Stimulated activated CD4-positive, alpha-beta T cell treated with anti-CD3 and anti-CD28 coated beads, Interleukin-15, amount 100 ng/mL, for 24 hours (primary cell): ENCODE results near the gene RHOBTB1.
"Not testable (repeated sequence)": the region's sequence is repeated elsewhere in the genome, so short reads cannot be mapped to it uniquely, and the experiment has no call there.

ENCODE experiments used
- DNase-seq: peaks from one replicate; pipeline ENCODE4 v3.0.0-alpha.2; 2020

Gene RHOBTB1

GRCh38 chr10:60862517-60862916 lies 81.5 kb downstream of the RHOBTB1 start:
- no peak for DNase-seq

GRCh38 chr10:60856405-60856804 lies 87.6 kb downstream of the RHOBTB1 start:
- no peak for DNase-seq

GRCh38 chr10:60853637-60854036 lies 90.3 kb downstream of the RHOBTB1 start:
- DNase-seq, result no peak

- no peak for DNase-seq
These were observed 90.9 kb downstream of the RHOBTB1 start for GRCh38 chr10:60853107-60853506.

GRCh38 chr10:60849740-60850139 lies 94.2 kb downstream of the RHOBTB1 start:
- no peak for DNase-seq

GRCh38 chr10:60849217-60849616 lies 94.8 kb downstream of the RHOBTB1 start:
- DNase-seq, result no peak

- DNase-seq, result no peak
These were observed 95.3 kb downstream of the RHOBTB1 start for GRCh38 chr10:60848680-60849079.

- no peak for DNase-seq
These were observed 95.9 kb downstream of the RHOBTB1 start for GRCh38 chr10:60848126-60848525.

- no peak for DNase-seq
These were observed 97.8 kb downstream of the RHOBTB1 start for GRCh38 chr10:60846173-60846572.

- DNase-seq, result no peak
These were observed 98.9 kb downstream of the RHOBTB1 start for GRCh38 chr10:60845038-60845437.

- no peak for DNase-seq
These were observed 101.3 kb downstream of the RHOBTB1 start for GRCh38 chr10:60842694-60843093.

- DNase-seq, result not testable (repeated sequence)
These were observed 102.8 kb downstream of the RHOBTB1 start for GRCh38 chr10:60841227-60841626.

GRCh38 chr10:60835049-60835448 lies 108.9 kb downstream of the RHOBTB1 start:
- DNase-seq, result no peak

GRCh38 chr10:60834401-60834800 lies 109.6 kb downstream of the RHOBTB1 start:
- DNase-seq, result no peak

- DNase-seq, result not testable (repeated sequence)
These were observed 111.8 kb downstream of the RHOBTB1 start for GRCh38 chr10:60832136-60832535.

GRCh38 chr10:60828489-60828852 lies 115.5 kb downstream of the RHOBTB1 start:
- no peak for DNase-seq

GRCh38 chr10:60827791-60828488 lies 116.0 kb downstream of the RHOBTB1 start:
- DNase-seq, result no peak

- DNase-seq, result no peak
These were observed 118.5 kb downstream of the RHOBTB1 start for GRCh38 chr10:60825520-60825919.

- no peak for DNase-seq
These were observed 120.7 kb downstream of the RHOBTB1 start for GRCh38 chr10:60823324-60823723.

GRCh38 chr10:60822809-60823208 lies 121.2 kb downstream of the RHOBTB1 start:
- DNase-seq, result no peak

- no peak for DNase-seq
These were observed 122.3 kb downstream of the RHOBTB1 start for GRCh38 chr10:60821656-60822055.

GRCh38 chr10:60820093-60820754 lies 123.8 kb downstream of the RHOBTB1 start:
- no peak for DNase-seq
